ENCODE results near the gene FCRL6. TPM values are rescaled to one million over a fixed set of nuclear protein-coding genes. Genes with fewer than 3 reads are reported as not detected.

The FCRL6 gene
- total and polyA plus RNA-seq, 2 donors from 2014 or later, result 0.45 to 1.4 TPM

GRCh38 chr1:159861218-159861617, 59.1 kb downstream of the FCRL6 start:
- no peak for DNase-seq
- Histone ChIP-seq H3K4me1 (ENCODE audit: control insufficient read depth in 2 of 3, insufficient read depth in 2 of 3, low read depth in 1 of 3, low read length in 3 of 3) (no peaks in the 10 kb centered on the region), H3K27me3 (ENCODE audit: control insufficient read depth, insufficient read depth, low read length) (no peaks in the 10 kb centered on the region), H3K27ac (ENCODE audit: low read depth in 2 of 2, low read length in 2 of 2) (no peak overlapping the region), H3K9ac (ENCODE audit: low read length in 3 of 3) (no peak overlapping the region), H3K4me3 (ENCODE audit: low read length in 3 of 3) (no peak overlapping the region), H3K9me3 (ENCODE audit: control insufficient read depth in 2 of 3, insufficient read depth in 1 of 3, low read length in 3 of 3) (no peaks in the 10 kb centered on the region), H3K36me3 (ENCODE audit: control insufficient read depth in 2 of 3, insufficient read depth in 3 of 3, low read length in 3 of 3) (no peaks in the 10 kb centered on the region)
- no peak for FAIRE-seq
- no peak for TF ChIP-seq CTCF (IDR thresholded peaks at IDR 0.05; ENCODE audit: borderline replicate concordance, extremely low read depth, insufficient read depth)
- intact Hi-C loops (cut with DNase I), result no loop called here

- no peak for FAIRE-seq
- Histone ChIP-seq H3K9me3 (ENCODE audit: control insufficient read depth in 2 of 3, insufficient read depth in 1 of 3, low read length in 3 of 3) (no peaks in the 10 kb centered on the region), H3K27ac (ENCODE audit: low read depth in 2 of 2, low read length in 2 of 2) (no peak overlapping the region)
Measured at GRCh38 chr1:159862031-159862430, 59.9 kb downstream of the FCRL6 start.

GRCh38 chr1:159862557-159862956, 60.4 kb downstream of the FCRL6 start, which contains the start of gene VSIG8:
TSS of gene VSIG8 (minus strand) at chr1:159862657. CDS start at chr1:159862521, 136 bp downstream.
- no peak within 1 kb of the TSS for H3K4me3 ChIP-seq (ENCODE audit: low read length in 3 of 3)
- intact Hi-C loops (cut with DNase I), result no loop called here
- H3K9me3 ChIP-seq (ENCODE audit: control insufficient read depth in 2 of 3, insufficient read depth in 1 of 3, low read length in 3 of 3), result no peaks in the 10 kb centered on the region
- FAIRE-seq (no peak), DNase-seq (no peak)
- H3K36me3 ChIP-seq (ENCODE audit: control insufficient read depth in 2 of 3, insufficient read depth in 3 of 3, low read length in 3 of 3), result no peaks in the 10 kb centered on the region
- no peak within 1 kb of the TSS for H3K27ac ChIP-seq (ENCODE audit: low read depth in 2 of 2, low read length in 2 of 2)
- no peak for TF ChIP-seq CTCF (IDR thresholded peaks at IDR 0.05; ENCODE audit: borderline replicate concordance, extremely low read depth, insufficient read depth)
- peaks cover 0 to 1% (median 0%) of the 10 kb centered on the region in 3 donors for H3K4me1 ChIP-seq (ENCODE audit: control insufficient read depth in 2 of 3, insufficient read depth in 2 of 3, low read depth in 1 of 3, low read length in 3 of 3)
- no peak within 1 kb of the TSS for H3K9ac ChIP-seq (ENCODE audit: low read length in 3 of 3)
- H3K27me3 ChIP-seq (ENCODE audit: control insufficient read depth, insufficient read depth, low read length), result no peaks in the 10 kb centered on the region

More at GRCh38 chr1:159862031-159862430, 59.9 kb downstream of the FCRL6 start:
- no peak for TF ChIP-seq CTCF (IDR thresholded peaks at IDR 0.05; ENCODE audit: borderline replicate concordance, extremely low read depth, insufficient read depth)
- Histone ChIP-seq H3K4me1 (ENCODE audit: control insufficient read depth in 2 of 3, insufficient read depth in 2 of 3, low read depth in 1 of 3, low read length in 3 of 3) (no peaks in the 10 kb centered on the region), H3K27me3 (ENCODE audit: control insufficient read depth, insufficient read depth, low read length) (no peaks in the 10 kb centered on the region), H3K36me3 (ENCODE audit: control insufficient read depth in 2 of 3, insufficient read depth in 3 of 3, low read length in 3 of 3) (no peaks in the 10 kb centered on the region), H3K4me3 (ENCODE audit: low read length in 3 of 3) (no peak overlapping the region), H3K9ac (ENCODE audit: low read length in 3 of 3) (no peak overlapping the region)
- DNase-seq, result no peak
- intact Hi-C loops (cut with DNase I), result no loop called here

- Histone ChIP-seq H3K9me3 (ENCODE audit: control insufficient read depth in 2 of 3, insufficient read depth in 1 of 3, low read length in 3 of 3) (no peaks in the 10 kb centered on the region), H3K4me3 (ENCODE audit: low read length in 3 of 3) (no peak overlapping the region), H3K27me3 (ENCODE audit: control insufficient read depth, insufficient read depth, low read length) (no peaks in the 10 kb centered on the region), H3K9ac (ENCODE audit: low read length in 3 of 3) (no peak overlapping the region), H3K4me1 (ENCODE audit: control insufficient read depth in 2 of 3, insufficient read depth in 2 of 3, low read depth in 1 of 3, low read length in 3 of 3) (peaks cover 0 to 9% (median 8%) of the 10 kb centered on the region in 3 donors), H3K27ac (ENCODE audit: low read depth in 2 of 2, low read length in 2 of 2) (no peak overlapping the region), H3K36me3 (ENCODE audit: control insufficient read depth in 2 of 3, insufficient read depth in 3 of 3, low read length in 3 of 3) (no peaks in the 10 kb centered on the region)
- no peak for FAIRE-seq
- DNase-seq, result no peak
- TF ChIP-seq CTCF (IDR thresholded peaks at IDR 0.05; ENCODE audit: borderline replicate concordance, extremely low read depth, insufficient read depth), result no peak
- intact Hi-C loops (cut with DNase I), result no loop called here
Measured at GRCh38 chr1:159864262-159864661, 62.1 kb downstream of the FCRL6 start.
